HEK293T (cell line): Measurements from ENCODE around the gene GTF2A2.

Experiments used
- ARNT ChIP-seq: fragments of 450-650 bp; IDR thresholded peaks from 2 replicates; pipeline ENCODE4 v1.6.1; 2017; ENCODE audit warnings: mild to moderate bottlenecking
- ELF4 ChIP-seq: fragments of 450-650 bp; IDR thresholded peaks from 2 replicates; pipeline ENCODE4 v1.6.1; 2017; ENCODE audit warnings: antibody characterized with exemption
- FOXA1 ChIP-seq: fragments of 450-650 bp; IDR thresholded peaks from 2 replicates; pipeline ENCODE4 v1.6.1; 2016; ENCODE audit warnings: mild to moderate bottlenecking
- FOXM1 ChIP-seq: fragments of 450-650 bp; IDR thresholded peaks from 2 replicates; pipeline ENCODE4 v1.6.1; 2017; ENCODE audit warnings: mild to moderate bottlenecking, borderline replicate concordance
- HDGF ChIP-seq: fragments of 450-650 bp; IDR thresholded peaks from 2 replicates; pipeline ENCODE4 v1.6.1; 2017; ENCODE audit warnings: antibody characterized with exemption, borderline replicate concordance
- SP1 ChIP-seq: fragments of 450-650 bp; IDR thresholded peaks from 2 replicates; pipeline ENCODE4 v1.6.1; 2017
- ZNF384 ChIP-seq: fragments of 450-650 bp; IDR thresholded peaks from 2 replicates; pipeline ENCODE4 v1.6.1; 2016

DNA sequence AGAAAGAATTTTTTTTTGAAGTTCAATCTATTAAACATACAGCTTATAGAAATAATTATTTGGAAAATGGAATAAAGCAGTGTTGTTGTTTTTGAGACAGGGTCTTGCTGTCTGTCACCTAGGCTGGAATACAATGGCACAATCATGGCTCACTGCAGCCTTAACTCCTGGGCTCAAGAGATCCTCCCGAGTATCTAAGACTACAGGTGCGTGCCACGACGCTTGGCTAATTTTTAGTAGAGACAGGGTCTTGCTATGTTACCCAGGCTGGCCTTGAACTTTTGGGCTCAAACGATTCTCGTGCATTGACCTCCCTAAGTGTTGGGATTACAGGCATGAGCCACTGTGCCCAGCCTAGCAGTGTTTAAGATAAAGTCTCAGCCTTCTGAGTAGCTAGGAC is 23.0 kb upstream of the GTF2A2 start:
- TF ChIP-seq FOXM1 (no peak), HDGF (no peak), SP1 (no peak), FOXA1 (no peak), ARNT (no peak), ELF4 (no peak), ZNF384 (no peak)
